ENCODE measurements around the gene FZD1.

The FZD1 gene

DNA sequence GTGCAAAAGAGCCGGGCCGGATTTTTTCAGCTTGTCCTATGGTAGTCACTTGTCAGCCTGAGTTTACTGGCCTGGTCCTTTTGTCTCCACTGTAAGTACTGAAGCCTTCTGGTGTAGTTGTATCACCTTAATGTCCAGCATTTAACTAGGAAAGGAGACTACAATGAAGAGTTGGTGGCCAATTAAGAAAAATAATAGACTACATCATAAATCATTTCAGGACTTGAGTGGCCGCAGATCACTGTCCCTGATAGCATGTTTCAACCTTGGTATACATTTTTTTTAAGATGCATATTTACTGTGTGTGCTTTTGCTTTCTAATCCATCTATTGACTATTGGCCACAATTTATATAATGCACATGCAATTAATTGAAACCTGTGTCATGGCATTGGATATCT is 6.1 kb downstream of the FZD1 start:
- no peak for TF ChIP-seq SP1 (IDR thresholded peaks at IDR 0.05)
- TF ChIP-seq, protein P1, sequence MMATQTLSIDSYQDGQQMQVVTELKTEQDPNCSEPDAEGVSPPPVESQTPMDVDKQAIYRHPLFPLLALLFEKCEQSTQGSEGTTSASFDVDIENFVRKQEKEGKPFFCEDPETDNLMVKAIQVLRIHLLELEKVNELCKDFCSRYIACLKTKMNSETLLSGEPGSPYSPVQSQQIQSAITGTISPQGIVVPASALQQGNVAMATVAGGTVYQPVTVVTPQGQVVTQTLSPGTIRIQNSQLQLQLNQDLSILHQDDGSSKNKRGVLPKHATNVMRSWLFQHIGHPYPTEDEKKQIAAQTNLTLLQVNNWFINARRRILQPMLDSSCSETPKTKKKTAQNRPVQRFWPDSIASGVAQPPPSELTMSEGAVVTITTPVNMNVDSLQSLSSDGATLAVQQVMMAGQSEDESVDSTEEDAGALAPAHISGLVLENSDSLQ (IDR thresholded peaks at IDR 0.05), result peak; percentile 31; the same call in 1 of the 2 replicates
- DNase-seq (ENCODE audit: extremely low spot score), result no peak
- ChIA-PET POLR2A (no interaction called here), CTCF (no interaction called here)

DNA sequence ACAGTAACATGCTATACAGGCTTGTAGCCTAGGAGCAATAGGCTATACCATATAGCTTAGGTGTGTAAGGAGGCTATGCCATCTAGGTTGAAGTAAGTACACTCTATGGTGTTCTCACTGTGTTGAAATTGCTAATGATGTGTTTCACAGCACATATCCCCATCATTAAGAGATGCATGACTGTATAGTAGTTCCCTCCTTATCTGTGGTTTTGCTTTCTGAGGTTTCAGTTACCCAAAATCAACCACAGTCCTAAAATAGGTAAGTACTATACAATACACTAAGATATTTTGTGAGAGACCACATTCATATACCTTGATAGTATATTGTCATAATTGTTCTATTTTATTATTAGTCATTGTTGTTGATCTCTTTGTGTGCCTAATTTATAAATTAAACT is 12.7 kb downstream of the FZD1 start:
- POLR2A ChIA-PET, result no interaction called here
- CTCF ChIA-PET, result interaction anchor here (0.6 kb wide), 1 partner anchor 553 kb away, joined by 3 read pairs; no protein-coding TSS in a partner anchor
- TF ChIP-seq SUZ12 (IDR thresholded peaks at IDR 0.05) (no peak), BHLHE40 (IDR thresholded peaks at IDR 0.05; ENCODE audit: borderline replicate concordance) (no peak)
- no peak for DNase-seq (ENCODE audit: extremely low spot score)

DNA sequence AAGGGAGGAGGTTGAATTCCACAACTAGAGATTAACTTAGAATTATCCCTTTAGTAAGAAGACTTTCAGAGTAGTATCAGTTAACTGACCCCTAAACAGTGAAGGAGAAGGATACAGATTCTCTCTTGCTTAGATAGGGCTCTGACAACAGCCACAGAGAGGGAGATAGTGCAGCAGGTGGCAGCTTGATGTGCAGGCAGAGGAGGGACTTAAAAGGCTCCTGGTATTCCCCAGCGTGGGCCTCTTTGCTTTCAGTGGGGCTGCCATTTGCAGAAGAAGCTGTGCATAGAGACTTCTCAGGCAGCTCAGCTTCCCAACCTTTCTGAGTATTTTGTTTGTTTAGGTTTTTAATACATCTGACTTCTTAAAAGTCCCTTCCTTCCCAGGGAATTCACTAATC is 16.0 kb downstream of the FZD1 start:
- no peak for DNase-seq (ENCODE audit: extremely low spot score)
- POLR2A ChIA-PET, result no interaction called here
- CTCF ChIA-PET, result interaction anchor here (0.7 kb wide), 1 partner anchor 15 kb away, joined by 3 read pairs; no protein-coding TSS in a partner anchor
- TF ChIP-seq FOXM1 (IDR thresholded peaks at IDR 0.05; ENCODE audit: borderline replicate concordance) (no peak), FOXK2 (IDR thresholded peaks at IDR 0.05) (no peak), TARDBP (IDR thresholded peaks at IDR 0.05) (no peak), L3MBTL2 (conservative IDR thresholded peaks at IDR 0.05) (no peak), LEF1 (IDR thresholded peaks at IDR 0.05; ENCODE audit: borderline replicate concordance) (no peak), NFRKB (IDR thresholded peaks at IDR 0.05) (no peak), SP1 (IDR thresholded peaks at IDR 0.05) (no peak), ARNT (IDR thresholded peaks at IDR 0.05) (no peak), CTBP1 (IDR thresholded peaks at IDR 0.05; ENCODE audit: borderline replicate concordance) (no peak)

DNA sequence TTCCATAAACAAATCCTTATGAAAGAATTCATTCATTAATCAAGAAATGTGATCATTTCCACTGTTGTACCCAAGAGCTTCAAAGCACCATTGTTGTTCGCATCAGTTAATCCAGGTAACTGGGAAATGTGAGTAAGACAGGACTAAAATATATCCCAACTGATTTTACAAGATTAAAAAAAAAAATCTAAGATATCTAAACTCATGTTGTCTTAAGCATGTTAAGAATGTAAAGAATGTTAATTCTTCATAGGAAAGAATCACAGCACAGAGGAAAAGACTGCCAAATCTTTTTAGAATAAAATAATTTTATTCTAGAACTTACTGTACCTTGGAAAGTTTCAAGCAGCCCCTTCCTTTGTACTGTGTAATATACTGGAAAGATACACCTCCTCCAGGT is 16.4 kb downstream of the FZD1 start:
- CTCF ChIA-PET, result interaction anchor here (0.7 kb wide), 1 partner anchor 15 kb away, joined by 3 read pairs; no protein-coding TSS in a partner anchor

DNA sequence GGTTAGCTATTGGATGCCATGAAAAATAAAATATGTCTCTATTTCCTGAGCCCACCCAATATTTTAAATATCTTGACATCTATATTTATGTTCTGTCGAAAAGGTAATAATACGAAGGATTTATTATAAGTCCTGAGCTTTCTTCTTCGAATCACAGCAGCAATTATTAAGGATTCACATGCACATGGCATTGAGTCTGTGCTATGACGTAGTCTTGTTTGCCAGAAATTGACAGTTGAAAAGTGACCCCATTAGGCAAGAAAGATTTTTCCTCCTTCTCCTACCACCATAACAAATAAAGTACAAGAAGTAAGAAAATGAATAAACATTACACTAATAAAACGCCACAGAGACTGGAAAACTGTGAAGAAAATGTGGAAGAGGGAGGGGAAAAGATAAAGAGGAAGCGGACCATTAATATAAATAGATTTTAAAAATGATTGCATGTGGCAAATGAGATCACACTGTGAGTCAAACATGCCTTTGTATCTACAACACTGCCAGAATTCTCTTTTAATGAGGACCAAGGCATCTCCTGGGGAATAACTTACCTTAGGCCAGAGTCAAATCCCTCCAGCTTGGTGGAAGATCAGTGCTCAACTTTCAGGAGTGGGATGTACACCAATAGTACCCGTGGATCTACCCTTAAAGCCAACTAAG is 21.6 kb downstream of the FZD1 start:
- ChIA-PET POLR2A (no interaction called here), CTCF (interaction anchor here (0.6 kb wide), 1 partner anchor 444 kb away, joined by 3 read pairs; no protein-coding TSS in a partner anchor)
- TF ChIP-seq, protein P1 (IDR thresholded peaks at IDR 0.05), result no peak
- TF ChIP-seq HDGF (IDR thresholded peaks at IDR 0.05; ENCODE audit: borderline replicate concordance) (no peak), TARDBP (IDR thresholded peaks at IDR 0.05) (no peak), ARNT (IDR thresholded peaks at IDR 0.05) (no peak), ELF4 (IDR thresholded peaks at IDR 0.05) (no peak), LEF1 (IDR thresholded peaks at IDR 0.05; ENCODE audit: borderline replicate concordance) (no peak), FOXM1 (IDR thresholded peaks at IDR 0.05; ENCODE audit: borderline replicate concordance) (no peak), ZNF384 (IDR thresholded peaks at IDR 0.05) (no peak), CTBP1 (IDR thresholded peaks at IDR 0.05; ENCODE audit: borderline replicate concordance) (no peak), NFRKB (IDR thresholded peaks at IDR 0.05) (no peak), SUZ12 (IDR thresholded peaks at IDR 0.05) (no peak)
- no peak for DNase-seq (ENCODE audit: extremely low spot score)

More for the DNA sequence above, 16.4 kb downstream of the FZD1 start:
- TF ChIP-seq, protein P1 (IDR thresholded peaks at IDR 0.05), result no peak
- TF ChIP-seq FOXK2 (IDR thresholded peaks at IDR 0.05) (no peak), BHLHE40 (IDR thresholded peaks at IDR 0.05; ENCODE audit: borderline replicate concordance) (no peak), FOXM1 (IDR thresholded peaks at IDR 0.05; ENCODE audit: borderline replicate concordance) (no peak), L3MBTL2 (conservative IDR thresholded peaks at IDR 0.05) (no peak), SP1 (IDR thresholded peaks at IDR 0.05) (no peak), LEF1 (IDR thresholded peaks at IDR 0.05; ENCODE audit: borderline replicate concordance) (no peak), ZNF384 (IDR thresholded peaks at IDR 0.05) (no peak), CTBP1 (IDR thresholded peaks at IDR 0.05; ENCODE audit: borderline replicate concordance) (no peak), SUZ12 (IDR thresholded peaks at IDR 0.05) (no peak), TARDBP (IDR thresholded peaks at IDR 0.05) (no peak), ELF4 (IDR thresholded peaks at IDR 0.05) (no peak), HDGF (IDR thresholded peaks at IDR 0.05; ENCODE audit: borderline replicate concordance) (no peak), ARNT (IDR thresholded peaks at IDR 0.05) (no peak), NFRKB (IDR thresholded peaks at IDR 0.05) (no peak)
- no peak for DNase-seq (ENCODE audit: extremely low spot score)
- POLR2A ChIA-PET, result no interaction called here

DNA sequence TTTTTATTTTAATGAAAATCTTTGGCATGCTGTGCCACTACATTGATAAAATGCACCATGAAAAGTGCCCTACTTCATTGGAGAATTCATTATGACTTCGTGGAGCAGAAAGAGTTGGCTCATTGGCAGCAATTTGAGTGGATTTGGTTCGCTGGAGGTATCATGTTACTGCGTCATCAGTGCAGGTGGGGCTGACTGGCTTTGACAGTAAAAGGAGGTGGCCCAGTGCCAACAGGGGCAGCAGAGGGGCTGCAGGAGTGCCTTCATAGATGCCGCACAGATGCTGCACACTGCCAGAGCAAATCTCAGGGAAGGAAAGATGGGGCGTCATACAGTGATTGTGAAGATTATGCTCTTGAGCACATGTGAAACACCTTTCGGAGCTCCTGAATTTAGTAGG is 22.2 kb downstream of the FZD1 start:
- peak; percentile 15 for DNase-seq (ENCODE audit: extremely low spot score)
- no peak for TF ChIP-seq FOXM1 (IDR thresholded peaks at IDR 0.05; ENCODE audit: borderline replicate concordance)
- TF ChIP-seq L3MBTL2 (conservative IDR thresholded peaks at IDR 0.05), result 0 out of 2 replicates have a peak, but pooled peaks have one; percentile 15
- ChIA-PET CTCF (no interaction called here), POLR2A (no interaction called here)

DNA sequence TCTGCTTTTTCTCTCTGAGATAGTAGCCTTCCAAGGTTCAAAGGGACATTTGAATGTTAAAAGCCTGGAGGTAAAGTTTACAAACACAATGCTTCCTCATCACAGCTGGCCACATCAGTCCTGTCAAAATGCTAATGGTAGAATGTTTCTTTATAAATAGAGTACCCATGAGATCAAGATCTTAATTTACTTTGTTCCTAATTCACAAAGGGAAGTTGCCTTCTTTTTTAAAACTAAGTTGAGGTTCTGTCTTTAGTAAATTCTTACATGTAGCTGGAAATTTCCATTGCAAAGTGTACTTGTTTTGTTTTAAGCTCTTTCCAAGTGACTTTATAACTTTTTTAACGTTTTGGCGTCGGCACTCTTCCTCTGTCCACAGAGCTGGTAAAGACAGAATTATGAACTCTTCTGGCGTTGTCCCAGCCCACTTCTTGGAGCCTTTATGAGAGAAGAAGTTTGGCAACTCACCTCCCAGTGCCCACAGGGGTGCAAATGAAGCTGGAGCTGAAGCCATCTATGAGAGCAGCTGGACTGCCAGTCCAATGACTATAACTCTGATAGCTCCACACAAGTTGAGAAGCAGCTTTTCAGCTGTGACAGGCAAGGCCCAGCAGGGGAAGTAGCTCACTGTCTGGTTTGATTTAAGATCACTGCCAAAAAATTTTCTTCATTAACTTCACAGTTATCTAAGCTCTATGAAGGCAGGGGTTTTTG is 23.3 kb downstream of the FZD1 start:
- CTCF ChIA-PET, result interaction anchor here (1.7 kb wide), 1 partner anchor 70 kb away, joined by 3 read pairs; no protein-coding TSS in a partner anchor
- DNase-seq (ENCODE audit: extremely low spot score), result no peak
- TF ChIP-seq L3MBTL2 (conservative IDR thresholded peaks at IDR 0.05), result no peak
- TF ChIP-seq CTBP1 (IDR thresholded peaks at IDR 0.05; ENCODE audit: borderline replicate concordance), result no peak
- no peak for TF ChIP-seq ELF4 (IDR thresholded peaks at IDR 0.05)
- TF ChIP-seq SUZ12 (IDR thresholded peaks at IDR 0.05), result no peak
- no peak for TF ChIP-seq HDGF (IDR thresholded peaks at IDR 0.05; ENCODE audit: borderline replicate concordance)
- no peak for TF ChIP-seq ARNT (IDR thresholded peaks at IDR 0.05)
- TF ChIP-seq NFRKB (IDR thresholded peaks at IDR 0.05), result no peak
- TF ChIP-seq ZNF384 (IDR thresholded peaks at IDR 0.05), result no peak
- TF ChIP-seq TARDBP (IDR thresholded peaks at IDR 0.05), result no peak
- no peak for TF ChIP-seq LEF1 (IDR thresholded peaks at IDR 0.05; ENCODE audit: borderline replicate concordance)
- TF ChIP-seq SP1 (IDR thresholded peaks at IDR 0.05), result no peak
- TF ChIP-seq BHLHE40 (IDR thresholded peaks at IDR 0.05; ENCODE audit: borderline replicate concordance), result no peak
- no peak for TF ChIP-seq FOXK2 (IDR thresholded peaks at IDR 0.05)
- POLR2A ChIA-PET, result no interaction called here

Data from HEK293T (cell line).